Measurements from ENCODE around the gene TMBIM4.

Gene TMBIM4

DNA sequence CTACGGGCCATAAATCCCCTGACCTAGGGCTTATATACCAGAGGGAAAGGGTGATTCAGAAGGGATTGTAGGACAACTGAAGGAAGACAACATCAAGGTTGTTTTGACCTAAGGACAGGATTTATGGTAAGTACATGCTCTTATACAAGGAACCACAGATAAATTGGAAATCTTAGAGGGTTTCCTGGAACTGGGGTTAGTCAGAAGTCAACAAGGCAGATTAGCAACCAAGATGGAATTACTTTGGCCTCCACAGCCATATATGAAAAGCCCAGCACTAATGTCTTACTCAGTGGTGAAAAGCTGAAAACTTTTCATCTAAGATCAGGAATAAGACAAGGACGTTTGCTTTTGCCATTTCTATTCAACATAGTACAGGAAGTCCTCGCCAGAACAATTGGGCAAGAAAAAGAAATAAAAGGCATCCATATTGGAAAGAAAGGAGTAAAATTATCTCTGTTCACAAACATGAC, 5.4 kb downstream of the TMBIM4 start:
- peaks cover 72% of the 10 kb centered on the region for H3K4me1 Mint-ChIP-seq
- peak overlapping the region; percentile 76 for H3K27ac Mint-ChIP-seq

GRCh38 chr12:66163289-66163688, 6.5 kb downstream of the TMBIM4 start:
- peaks cover 71% of the 10 kb centered on the region for H3K4me1 Mint-ChIP-seq
- H3K27ac Mint-ChIP-seq, result no peak overlapping the region
- peaks cover 61% of the 10 kb centered on the region for H3K36me3 Mint-ChIP-seq
- ATAC-seq (no peak), DNase-seq (ENCODE audit: low spot score in 2 of 2) (no peak)
- no peak overlapping the region for H3K4me3 Mint-ChIP-seq
- H3K9me3 Mint-ChIP-seq, result peaks cover 12% of the 10 kb centered on the region

More for the DNA sequence above, 5.4 kb downstream of the TMBIM4 start:
- DNase-seq (ENCODE audit: low spot score in 2 of 2) (no peak), ATAC-seq (no peak)
- Mint-ChIP-seq H3K36me3 (peaks cover 60% of the 10 kb centered on the region), H3K9me3 (peaks cover 12% of the 10 kb centered on the region), H3K4me3 (no peak overlapping the region)

- Mint-ChIP-seq H3K9me3 (peaks cover 12% of the 10 kb centered on the region), H3K4me1 (peaks cover 67% of the 10 kb centered on the region), H3K4me3 (no peak overlapping the region), H3K36me3 (peaks cover 61% of the 10 kb centered on the region), H3K27ac (no peak overlapping the region)
- ATAC-seq, result no peak
- DNase-seq (ENCODE audit: low spot score in 2 of 2), result no peak
Measured at GRCh38 chr12:66162701-66163100, 7.1 kb downstream of the TMBIM4 start.

- Mint-ChIP-seq H3K27ac (no peak overlapping the region), H3K36me3 (peaks cover 51% of the 10 kb centered on the region), H3K9me3 (peaks cover 10% of the 10 kb centered on the region), H3K4me3 (no peak overlapping the region), H3K4me1 (peaks cover 74% of the 10 kb centered on the region)
- ATAC-seq (no peak), DNase-seq (ENCODE audit: low spot score in 2 of 2) (no peak)
Measured at GRCh38 chr12:66160704-66161103, 9.1 kb downstream of the TMBIM4 start.

DNA sequence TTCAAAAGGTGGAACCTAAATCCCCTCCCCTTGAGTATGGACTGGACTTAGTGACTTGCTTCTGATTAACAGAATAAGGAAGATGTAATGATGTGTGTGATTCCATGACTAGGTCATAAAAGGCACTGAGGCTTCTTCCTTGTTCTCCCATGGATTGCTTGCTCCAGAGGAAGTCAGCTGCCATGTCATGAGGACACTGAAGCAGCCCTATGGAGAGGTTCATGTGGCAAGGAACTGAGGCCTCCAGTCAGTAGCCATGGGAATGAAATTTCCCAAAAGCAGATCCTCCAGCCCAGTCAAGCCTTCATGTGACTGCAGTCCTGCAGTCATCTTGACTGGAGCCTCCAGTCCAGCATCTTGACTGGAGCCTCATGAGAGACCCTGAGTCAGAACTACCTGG, 10.7 kb downstream of the TMBIM4 start:
- ATAC-seq (no peak), DNase-seq (ENCODE audit: low spot score in 2 of 2) (no peak)
- Mint-ChIP-seq H3K36me3 (peaks cover 37% of the 10 kb centered on the region), H3K4me1 (peaks cover 67% of the 10 kb centered on the region), H3K4me3 (no peak overlapping the region), H3K9me3 (no peaks in the 10 kb centered on the region), H3K27ac (no peak overlapping the region)

GRCh38 chr12:66156654-66157053, 13.1 kb downstream of the TMBIM4 start:
- DNase-seq (ENCODE audit: low spot score in 2 of 2) (no peak), ATAC-seq (no peak)
- H3K4me1 Mint-ChIP-seq, result peaks cover 47% of the 10 kb centered on the region
- H3K4me3 Mint-ChIP-seq, result no peak overlapping the region
- peaks cover 55% of the 10 kb centered on the region for H3K36me3 Mint-ChIP-seq
- H3K9me3 Mint-ChIP-seq, result no peaks in the 10 kb centered on the region
- H3K27ac Mint-ChIP-seq, result peak overlapping the region; percentile 6

DNA sequence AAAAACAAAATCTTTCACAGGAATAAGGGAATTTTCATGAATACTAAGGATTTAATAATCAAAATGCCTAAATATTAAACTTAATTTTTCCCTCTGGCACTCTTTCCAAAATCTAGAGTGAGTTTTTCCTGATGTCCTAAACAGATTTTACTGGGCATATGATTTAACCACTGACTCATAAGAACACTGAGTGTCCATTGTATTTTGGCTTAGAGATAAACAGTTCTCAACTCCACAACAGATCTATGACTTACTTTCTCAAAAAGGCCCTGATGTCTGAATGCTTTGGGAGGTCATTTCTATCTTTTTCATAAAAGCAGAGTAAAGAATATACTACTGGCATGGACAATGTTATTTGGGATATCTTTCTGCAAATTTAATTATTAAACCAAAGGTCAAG, 15.0 kb downstream of the TMBIM4 start:
- DNase-seq (ENCODE audit: low spot score in 2 of 2), result no peak

GRCh38 chr12:66152732-66153131, 17.1 kb downstream of the TMBIM4 start:
- ATAC-seq, result no peak
- no peak for DNase-seq (ENCODE audit: low spot score in 2 of 2)
- Mint-ChIP-seq H3K4me1 (peaks cover 32% of the 10 kb centered on the region), H3K27ac (no peak overlapping the region), H3K4me3 (no peak overlapping the region), H3K36me3 (peaks cover 70% of the 10 kb centered on the region), H3K9me3 (no peaks in the 10 kb centered on the region)

More for the DNA sequence above, 15.0 kb downstream of the TMBIM4 start:
- Mint-ChIP-seq H3K36me3 (peaks cover 60% of the 10 kb centered on the region), H3K27ac (peak overlapping the region; percentile 4), H3K9me3 (no peaks in the 10 kb centered on the region), H3K4me3 (no peak overlapping the region), H3K4me1 (peaks cover 46% of the 10 kb centered on the region)
- ATAC-seq, result no peak

DNA sequence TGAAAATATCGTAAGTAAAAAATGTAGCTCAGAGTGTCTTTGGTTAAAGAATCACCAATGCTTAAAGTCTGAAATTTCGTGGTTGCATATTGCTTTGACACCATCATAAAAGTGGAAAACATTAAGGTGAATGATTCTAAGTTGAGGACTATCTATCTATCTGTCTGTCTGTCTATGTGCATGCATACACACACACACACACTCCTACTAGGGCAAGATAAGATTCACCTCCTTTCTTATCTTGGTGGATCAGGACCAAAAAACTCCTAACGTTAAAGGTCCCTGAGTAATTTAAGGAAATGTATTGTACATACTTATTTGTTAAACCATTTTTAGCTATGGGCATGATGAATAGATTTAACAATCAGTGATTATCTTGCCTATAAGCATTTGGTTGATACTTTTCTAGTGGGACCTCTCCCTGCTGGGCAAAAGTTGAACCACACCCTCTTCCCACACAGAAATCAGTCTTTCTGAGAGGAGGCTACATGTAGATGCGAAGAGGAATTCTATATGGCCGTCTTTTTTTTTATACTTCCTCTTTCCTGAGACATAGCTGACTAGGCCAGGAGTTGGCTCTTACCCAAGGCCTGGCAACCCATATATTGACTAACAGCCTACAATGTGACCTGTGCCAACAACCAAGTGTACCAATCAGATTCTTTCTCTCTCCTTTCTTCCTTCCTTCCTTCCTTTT, 19.9 kb downstream of the TMBIM4 start:
- no peak for ATAC-seq
- Mint-ChIP-seq H3K27ac (no peak overlapping the region), H3K4me3 (no peak overlapping the region), H3K4me1 (peaks cover 7% of the 10 kb centered on the region), H3K9me3 (no peaks in the 10 kb centered on the region), H3K36me3 (peaks cover 90% of the 10 kb centered on the region)
- DNase-seq (ENCODE audit: low spot score in 2 of 2), result no peak

DNA sequence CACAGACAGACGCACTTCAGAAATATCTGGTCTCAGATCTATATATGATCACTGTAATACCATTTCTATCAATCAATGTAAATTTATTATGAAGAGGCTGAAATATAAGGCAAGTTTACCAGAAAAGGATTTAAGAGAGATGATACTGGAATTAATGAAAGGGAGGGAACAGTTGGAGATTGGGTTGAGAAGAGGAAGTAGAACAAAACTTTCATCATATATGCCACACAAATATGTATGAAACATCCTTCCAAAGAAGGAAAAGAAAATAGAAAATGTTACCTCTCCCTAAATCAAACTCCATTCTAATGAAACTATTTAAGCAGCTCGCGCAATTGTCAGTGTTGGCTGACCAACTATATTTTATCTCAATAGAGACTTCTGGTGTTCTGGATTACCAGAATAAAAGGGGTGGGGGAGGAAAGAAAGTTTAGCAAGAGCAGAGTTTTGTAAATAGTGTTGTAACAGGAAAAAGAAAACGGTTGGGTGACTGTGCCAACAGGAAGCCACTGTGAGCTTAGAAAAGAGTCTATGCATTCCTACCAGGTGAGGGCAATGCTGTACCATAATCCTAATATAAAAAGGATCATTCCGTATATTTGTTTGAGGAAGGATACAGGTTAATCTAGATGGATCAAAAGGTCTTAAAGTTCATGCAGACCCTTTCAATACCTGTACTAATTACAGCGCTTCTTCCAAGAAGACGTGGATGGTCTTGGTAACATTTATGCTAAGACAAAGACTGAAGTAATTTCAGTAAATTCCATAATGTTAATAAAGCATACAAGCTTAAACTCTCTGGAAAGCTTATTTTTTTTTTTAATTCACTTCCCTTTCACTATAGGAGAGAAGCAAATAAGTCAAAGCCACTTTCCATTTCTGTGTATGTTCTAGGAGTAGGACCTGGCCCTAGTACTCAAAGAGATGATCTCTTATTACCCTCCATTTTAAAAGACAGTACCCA, 24.7 kb downstream of the TMBIM4 start:
- Mint-ChIP-seq H3K4me3 (no peak overlapping the region), H3K4me1 (no peaks in the 10 kb centered on the region), H3K27ac (peak overlapping the region; percentile 4), H3K36me3 (peaks cover 81% of the 10 kb centered on the region), H3K9me3 (peaks cover 9% of the 10 kb centered on the region)
- DNase-seq (ENCODE audit: low spot score in 2 of 2) (no peak), ATAC-seq (no peak)

DNA sequence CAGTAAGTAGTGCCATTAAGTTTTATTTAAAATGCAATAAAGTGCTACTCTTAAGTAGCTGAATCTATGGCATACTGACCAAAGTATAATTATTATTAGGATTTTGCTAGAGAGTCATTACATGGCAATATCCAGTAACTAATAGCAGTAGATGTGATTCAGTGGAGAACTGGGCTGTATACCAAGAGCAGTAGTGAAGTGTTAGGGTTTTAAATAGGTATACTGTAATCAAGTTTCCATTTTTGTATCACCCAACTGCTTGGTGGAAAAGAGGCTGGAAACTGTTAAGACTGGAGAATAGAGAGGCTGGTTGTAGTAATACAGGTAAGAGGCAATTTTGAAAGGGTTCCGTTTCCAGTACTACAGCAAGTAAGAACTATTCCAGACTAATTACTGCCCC, 25.9 kb downstream of the TMBIM4 start:
- Mint-ChIP-seq H3K27ac (no peak overlapping the region), H3K9me3 (peaks cover 9% of the 10 kb centered on the region), H3K36me3 (peaks cover 80% of the 10 kb centered on the region), H3K4me1 (no peaks in the 10 kb centered on the region), H3K4me3 (no peak overlapping the region)
- DNase-seq (ENCODE audit: low spot score in 2 of 2), result no peak
- no peak for ATAC-seq

DNA sequence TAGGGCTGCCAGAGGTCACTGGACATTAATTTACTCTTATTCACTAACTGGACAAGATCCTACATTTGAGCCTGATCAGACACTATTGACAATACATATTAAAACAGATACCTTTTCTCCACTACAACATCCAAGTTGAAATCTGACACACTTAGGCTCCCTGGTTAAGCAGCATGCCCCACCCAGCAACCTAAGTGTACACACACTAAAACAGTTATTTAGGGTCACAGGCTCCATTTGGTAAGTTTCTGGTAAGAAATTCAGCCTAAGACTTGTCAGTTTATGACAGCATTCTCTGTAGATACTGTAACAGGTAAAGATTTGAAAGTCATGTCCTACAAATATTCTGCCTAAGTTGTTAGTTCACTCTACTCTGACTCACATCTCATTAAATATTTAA, 27.0 kb downstream of the TMBIM4 start:
- H3K36me3 Mint-ChIP-seq, result peaks cover 79% of the 10 kb centered on the region
- H3K9me3 Mint-ChIP-seq, result peaks cover 9% of the 10 kb centered on the region
- no peak overlapping the region for H3K4me3 Mint-ChIP-seq
- no peak overlapping the region for H3K27ac Mint-ChIP-seq
- no peaks in the 10 kb centered on the region for H3K4me1 Mint-ChIP-seq
- no peak for ATAC-seq
- no peak for DNase-seq (ENCODE audit: low spot score in 2 of 2)

DNA sequence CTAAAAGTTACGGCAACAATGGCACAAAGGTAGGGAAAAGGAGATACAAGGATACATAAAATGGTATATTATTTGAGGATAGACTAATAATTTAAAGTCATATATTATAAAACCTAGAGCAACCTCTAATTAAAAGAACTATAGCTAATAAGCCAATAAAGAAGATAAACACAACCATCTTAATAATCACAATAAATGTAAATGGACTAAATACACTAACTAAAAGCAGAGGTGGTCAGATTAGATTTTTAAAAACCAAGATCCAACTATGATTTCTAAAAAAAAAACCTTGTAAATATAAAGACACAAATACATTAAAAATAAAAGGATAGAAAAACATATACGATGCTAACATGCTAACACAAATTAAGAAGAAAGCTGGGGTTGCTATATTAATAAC, 28.5 kb downstream of the TMBIM4 start:
- H3K4me3 Mint-ChIP-seq, result no peak overlapping the region
- no peaks in the 10 kb centered on the region for H3K4me1 Mint-ChIP-seq
- peaks cover 9% of the 10 kb centered on the region for H3K9me3 Mint-ChIP-seq
- DNase-seq (ENCODE audit: low spot score in 2 of 2) (no peak), ATAC-seq (no peak)
- peaks cover 81% of the 10 kb centered on the region for H3K36me3 Mint-ChIP-seq
- H3K27ac Mint-ChIP-seq, result no peak overlapping the region

- no peak overlapping the region for H3K27ac Mint-ChIP-seq
Measured at GRCh38 chr12:66140731-66141130, 29.1 kb downstream of the TMBIM4 start.

GRCh38 chr12:66139328-66139727, 30.5 kb downstream of the TMBIM4 start:
- peaks cover 65% of the 10 kb centered on the region for H3K36me3 Mint-ChIP-seq
- no peaks in the 10 kb centered on the region for H3K4me1 Mint-ChIP-seq
- H3K9me3 Mint-ChIP-seq, result peaks cover 9% of the 10 kb centered on the region
- ATAC-seq (no peak), DNase-seq (ENCODE audit: low spot score in 2 of 2) (no peak)
- no peak overlapping the region for H3K4me3 Mint-ChIP-seq
- no peak overlapping the region for H3K27ac Mint-ChIP-seq

More at GRCh38 chr12:66140731-66141130, 29.1 kb downstream of the TMBIM4 start:
- peaks cover 9% of the 10 kb centered on the region for H3K9me3 Mint-ChIP-seq
- ATAC-seq (no peak), DNase-seq (ENCODE audit: low spot score in 2 of 2) (no peak)
- H3K4me1 Mint-ChIP-seq, result no peaks in the 10 kb centered on the region
- H3K4me3 Mint-ChIP-seq, result no peak overlapping the region
- H3K36me3 Mint-ChIP-seq, result peaks cover 79% of the 10 kb centered on the region
